ENCODE data around the gene ABCA9.

Gene ABCA9

GRCh38 chr17:69056179-69056823 lies 4.4 kb downstream of the ABCA9 start:
- Histone ChIP-seq H2AFZ (ENCODE audit: low read length, unreplicated experiment) (no peak overlapping the region), H3K27ac (ENCODE audit: low read depth, low read length) (no peak overlapping the region), H3K27me3 (ENCODE audit: insufficient read depth, low read length) (no peaks in the 10 kb centered on the region), H3K36me3 (ENCODE audit: insufficient read depth, low read length) (0 out of 2 replicates have a peak, but pooled peaks cover 2% of the 10 kb centered on the region), H3K4me3 (ENCODE audit: low read depth, low read length) (no peak overlapping the region), H3K79me2 (ENCODE audit: control insufficient read depth, insufficient read depth, low read length, unreplicated experiment) (no peaks in the 10 kb centered on the region), H3K4me1 (ENCODE audit: control insufficient read depth, insufficient read depth, low read length, unreplicated experiment) (peaks cover 26% of the 10 kb centered on the region)

- no peak overlapping the region for H2AFZ ChIP-seq (ENCODE audit: low read length, unreplicated experiment)
- 0 out of 2 replicates have a peak, but pooled peaks cover 2% of the 10 kb centered on the region for H3K36me3 ChIP-seq (ENCODE audit: insufficient read depth, low read length)
- no peak overlapping the region for H3K4me3 ChIP-seq (ENCODE audit: low read depth, low read length)
- H3K27me3 ChIP-seq (ENCODE audit: insufficient read depth, low read length): no peaks in the 10 kb centered on the region
- no peak overlapping the region for H3K27ac ChIP-seq (ENCODE audit: low read depth, low read length)
- no peaks in the 10 kb centered on the region for H3K79me2 ChIP-seq (ENCODE audit: control insufficient read depth, insufficient read depth, low read length, unreplicated experiment)
- H3K4me1 ChIP-seq (ENCODE audit: control insufficient read depth, insufficient read depth, low read length, unreplicated experiment): peaks cover 24% of the 10 kb centered on the region
Measured at GRCh38 chr17:69055334-69055733, 5.4 kb downstream of the ABCA9 start.

DNA sequence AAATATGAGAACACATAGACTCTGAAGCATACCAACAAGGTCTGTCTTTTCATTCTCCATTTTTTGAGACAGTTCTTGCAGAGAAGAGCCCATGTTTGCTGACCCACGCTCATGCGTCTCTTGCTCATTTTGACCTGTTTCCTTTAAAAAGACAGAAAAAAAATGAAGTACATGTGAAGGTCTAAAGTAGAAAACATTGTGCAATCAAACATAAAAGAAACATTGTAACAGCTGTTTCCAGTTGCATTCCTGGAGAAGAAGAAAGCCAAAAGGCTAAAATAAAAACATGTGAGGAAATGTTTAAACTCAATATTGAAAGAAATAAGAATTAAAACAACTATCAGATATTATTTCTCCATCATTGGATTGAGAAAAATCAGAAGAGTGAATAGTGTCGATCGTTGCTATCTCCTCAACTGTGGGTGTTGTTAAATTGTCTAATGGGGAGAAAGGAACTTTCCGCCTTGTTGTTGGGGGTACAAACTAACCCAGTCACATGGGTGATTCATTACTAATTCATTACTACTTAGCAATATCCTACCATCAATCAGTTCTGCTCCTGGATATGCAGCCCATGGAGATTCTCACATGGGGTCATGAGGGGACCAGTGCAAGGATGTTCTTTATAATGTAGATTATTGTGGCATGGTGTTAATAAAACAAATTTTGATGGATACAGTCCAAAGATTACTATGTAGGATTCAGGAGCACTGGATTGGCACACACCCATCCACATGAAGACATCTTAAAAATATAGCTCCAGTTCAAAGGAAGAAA lies 9.5 kb downstream of the ABCA9 start:
- H3K79me2 ChIP-seq (ENCODE audit: control insufficient read depth, insufficient read depth, low read length, unreplicated experiment): no peaks in the 10 kb centered on the region

GRCh38 chr17:69048634-69049033 lies 12.1 kb downstream of the ABCA9 start:
- Histone ChIP-seq H3K36me3 (ENCODE audit: insufficient read depth, low read length) (peaks cover 6% of the 10 kb centered on the region; the same call in 1 of the 2 replicates), H3K27me3 (ENCODE audit: insufficient read depth, low read length) (no peaks in the 10 kb centered on the region), H3K4me1 (ENCODE audit: control insufficient read depth, insufficient read depth, low read length, unreplicated experiment) (peaks cover 29% of the 10 kb centered on the region), H3K27ac (ENCODE audit: low read depth, low read length) (no peak overlapping the region), H2AFZ (ENCODE audit: low read length, unreplicated experiment) (no peak overlapping the region), H3K79me2 (ENCODE audit: control insufficient read depth, insufficient read depth, low read length, unreplicated experiment) (no peaks in the 10 kb centered on the region), H3K4me3 (ENCODE audit: low read depth, low read length) (no peak overlapping the region)

More for the DNA sequence above, 9.5 kb downstream of the ABCA9 start:
- Histone ChIP-seq H3K4me1 (ENCODE audit: control insufficient read depth, insufficient read depth, low read length, unreplicated experiment) (peaks cover 29% of the 10 kb centered on the region), H3K36me3 (ENCODE audit: insufficient read depth, low read length) (peaks cover 6% of the 10 kb centered on the region; the same call in 1 of the 2 replicates), H3K27me3 (ENCODE audit: insufficient read depth, low read length) (no peaks in the 10 kb centered on the region), H2AFZ (ENCODE audit: low read length, unreplicated experiment) (no peak overlapping the region), H3K27ac (ENCODE audit: low read depth, low read length) (no peak overlapping the region; the same call in 1 of the 2 replicates), H3K4me3 (ENCODE audit: low read depth, low read length) (peak overlapping the region; percentile 15; the same call in 1 of the 2 replicates)

- Histone ChIP-seq H3K4me3 (ENCODE audit: low read depth, low read length) (no peak overlapping the region), H3K79me2 (ENCODE audit: control insufficient read depth, insufficient read depth, low read length, unreplicated experiment) (no peaks in the 10 kb centered on the region), H3K36me3 (ENCODE audit: insufficient read depth, low read length) (peaks cover 10% of the 10 kb centered on the region), H3K4me1 (ENCODE audit: control insufficient read depth, insufficient read depth, low read length, unreplicated experiment) (peaks cover 23% of the 10 kb centered on the region), H3K27ac (ENCODE audit: low read depth, low read length) (peak overlapping the region; percentile 20), H2AFZ (ENCODE audit: low read length, unreplicated experiment) (no peak overlapping the region), H3K27me3 (ENCODE audit: insufficient read depth, low read length) (no peaks in the 10 kb centered on the region)
Measured at GRCh38 chr17:69047368-69048263, 13.1 kb downstream of the ABCA9 start.

DNA sequence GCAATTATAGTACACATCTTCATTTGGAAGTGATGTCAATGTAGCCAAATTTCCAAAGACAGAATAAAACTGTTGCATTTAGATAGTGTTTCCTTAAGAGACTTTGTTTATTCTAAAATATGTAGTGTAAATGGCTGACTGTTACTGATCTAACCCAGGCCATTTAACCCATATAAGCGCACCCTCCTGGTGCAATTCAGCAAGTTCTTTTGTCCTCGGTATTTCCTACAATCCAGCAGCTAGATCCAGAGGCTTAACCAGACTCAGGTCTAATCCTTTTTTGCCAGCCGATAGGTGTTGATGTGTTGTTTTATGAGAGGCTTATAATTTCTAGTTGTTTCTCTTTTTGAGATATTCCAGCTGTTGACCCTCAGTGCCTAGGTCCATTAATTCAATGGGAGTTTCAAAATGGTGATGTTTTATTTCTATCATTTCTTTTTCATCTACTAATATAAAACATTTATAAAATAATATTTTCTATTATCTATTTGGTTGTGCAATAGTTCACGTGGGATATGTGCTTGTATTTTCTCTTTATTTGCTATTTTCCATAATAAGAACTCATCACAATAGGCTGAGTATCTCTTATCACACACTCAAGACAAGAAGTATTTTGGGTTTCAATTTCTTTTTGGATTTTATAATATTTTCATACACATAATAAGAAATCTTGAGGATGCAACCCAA lies 14.5 kb downstream of the ABCA9 start:
- H2AFZ ChIP-seq (ENCODE audit: low read length, unreplicated experiment): no peak overlapping the region
- no peak overlapping the region for H3K27ac ChIP-seq (ENCODE audit: low read depth, low read length)
- H3K27me3 ChIP-seq (ENCODE audit: insufficient read depth, low read length): no peaks in the 10 kb centered on the region
- peaks cover 18% of the 10 kb centered on the region for H3K4me1 ChIP-seq (ENCODE audit: control insufficient read depth, insufficient read depth, low read length, unreplicated experiment)
- H3K36me3 ChIP-seq (ENCODE audit: insufficient read depth, low read length): peaks cover 10% of the 10 kb centered on the region
- no peak overlapping the region for H3K4me3 ChIP-seq (ENCODE audit: low read depth, low read length)
- no peaks in the 10 kb centered on the region for H3K79me2 ChIP-seq (ENCODE audit: control insufficient read depth, insufficient read depth, low read length, unreplicated experiment)

GRCh38 chr17:69045646-69046045 lies 15.1 kb downstream of the ABCA9 start:
- Histone ChIP-seq H3K27me3 (ENCODE audit: insufficient read depth, low read length) (no peaks in the 10 kb centered on the region), H3K27ac (ENCODE audit: low read depth, low read length) (no peak overlapping the region), H3K4me3 (ENCODE audit: low read depth, low read length) (no peak overlapping the region), H3K36me3 (ENCODE audit: insufficient read depth, low read length) (peaks cover 10% of the 10 kb centered on the region), H3K79me2 (ENCODE audit: control insufficient read depth, insufficient read depth, low read length, unreplicated experiment) (no peaks in the 10 kb centered on the region), H3K4me1 (ENCODE audit: control insufficient read depth, insufficient read depth, low read length, unreplicated experiment) (peaks cover 12% of the 10 kb centered on the region), H2AFZ (ENCODE audit: low read length, unreplicated experiment) (no peak overlapping the region)

DNA sequence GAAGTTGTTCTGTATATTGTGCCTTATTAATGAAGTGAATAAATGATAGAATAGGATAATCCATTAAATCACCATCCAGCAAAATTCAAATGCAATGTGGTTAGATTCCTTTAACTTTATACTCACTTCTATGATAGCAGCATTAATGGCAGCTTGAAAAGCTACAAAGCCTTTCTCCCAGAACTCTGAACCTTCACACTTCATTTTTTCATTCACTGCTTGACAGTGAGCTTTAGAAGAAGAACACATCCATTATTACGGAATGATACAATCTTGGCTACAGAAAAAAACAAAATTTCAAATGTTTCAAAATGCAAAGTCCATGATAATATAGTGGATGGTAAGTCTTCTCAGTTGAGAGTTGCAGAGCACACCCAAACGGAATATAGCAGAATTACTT lies 16.4 kb downstream of the ABCA9 start:
- no peak overlapping the region for H2AFZ ChIP-seq (ENCODE audit: low read length, unreplicated experiment)
- no peaks in the 10 kb centered on the region for H3K27me3 ChIP-seq (ENCODE audit: insufficient read depth, low read length)
- no peak overlapping the region for H3K27ac ChIP-seq (ENCODE audit: low read depth, low read length)
- peaks cover 10% of the 10 kb centered on the region for H3K36me3 ChIP-seq (ENCODE audit: insufficient read depth, low read length)
- H3K4me3 ChIP-seq (ENCODE audit: low read depth, low read length): no peak overlapping the region
- no peaks in the 10 kb centered on the region for H3K79me2 ChIP-seq (ENCODE audit: control insufficient read depth, insufficient read depth, low read length, unreplicated experiment)
- H3K4me1 ChIP-seq (ENCODE audit: control insufficient read depth, insufficient read depth, low read length, unreplicated experiment): peaks cover 12% of the 10 kb centered on the region

DNA sequence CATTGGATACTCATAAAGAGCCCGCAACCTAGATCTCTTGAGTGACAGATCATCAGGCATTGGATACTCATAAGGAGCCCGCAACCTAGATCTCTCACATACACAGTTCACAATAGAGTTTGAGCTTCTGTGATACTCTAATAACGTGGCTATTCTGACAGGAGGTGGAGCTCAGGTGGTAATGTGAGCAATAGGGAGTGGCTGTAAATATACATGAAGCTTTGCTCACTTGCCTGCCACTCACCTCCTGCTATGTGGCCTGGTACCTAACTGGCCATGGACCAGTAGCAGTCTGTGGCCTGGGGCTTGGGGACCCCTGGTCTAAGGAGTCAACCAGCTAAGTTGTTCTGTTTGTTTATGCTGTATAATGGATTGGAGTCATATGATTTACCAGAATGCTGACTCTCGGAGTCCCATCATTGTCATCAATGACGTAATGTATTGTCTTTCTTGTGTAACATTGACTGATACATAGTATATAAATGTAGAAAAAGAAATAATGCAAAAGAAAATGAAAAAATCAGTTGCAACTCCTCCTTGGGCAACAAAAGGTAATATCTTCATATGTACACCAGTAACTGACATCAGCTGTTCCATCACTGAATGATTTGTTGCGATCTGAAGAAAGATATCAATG lies 17.5 kb downstream of the ABCA9 start:
- H3K4me3 ChIP-seq (ENCODE audit: low read depth, low read length): no peak overlapping the region
- H3K36me3 ChIP-seq (ENCODE audit: insufficient read depth, low read length): peaks cover 4% of the 10 kb centered on the region; the same call in 1 of the 2 replicates
- no peaks in the 10 kb centered on the region for H3K27me3 ChIP-seq (ENCODE audit: insufficient read depth, low read length)
- H3K27ac ChIP-seq (ENCODE audit: low read depth, low read length): no peak overlapping the region
- H2AFZ ChIP-seq (ENCODE audit: low read length, unreplicated experiment): no peak overlapping the region
- H3K4me1 ChIP-seq (ENCODE audit: control insufficient read depth, insufficient read depth, low read length, unreplicated experiment): peaks cover 12% of the 10 kb centered on the region
- no peaks in the 10 kb centered on the region for H3K79me2 ChIP-seq (ENCODE audit: control insufficient read depth, insufficient read depth, low read length, unreplicated experiment)

Data from ACC112 (cell line).